DOHH2 (cell line): ENCODE data around the gene EIF2B1.
"Not testable (repeated sequence)": the region's sequence is repeated elsewhere in the genome, so short reads cannot be mapped to it uniquely, and the experiment has no call there.

Source experiments
- H3F3A ChIP-seq: fragments of 200-600 bp; sonication (generic), shearing (Covaris generic); 2 replicates; pipeline ENCODE4 v1.6.0; 2016; ENCODE audit warnings: antibody characterized with exemption, mild to moderate bottlenecking; ENCODE audit not compliant: control insufficient read depth, insufficient read depth
- H3K27ac ChIP-seq: fragments of 200-600 bp; sonication (generic); 2 replicates; pipeline ENCODE4 v1.5.1; 2014; ENCODE audit warnings: low read depth, mild to moderate bottlenecking, low read length, moderate library complexity
- H3K27me3 ChIP-seq: fragments of 200-600 bp; sonication (generic); 2 replicates; pipeline ENCODE4 v1.6.1; 2014; ENCODE audit warnings: mild to moderate bottlenecking, low read length, mixed read lengths; ENCODE audit not compliant: control insufficient read depth
- H3K36me3 ChIP-seq: fragments of 200-600 bp; sonication (generic); 2 replicates; pipeline ENCODE4 v1.6.1; 2014; ENCODE audit warnings: mild to moderate bottlenecking, low read length, moderate library complexity, mixed read lengths; ENCODE audit not compliant: control insufficient read depth
- H3K4me1 ChIP-seq: fragments of 200-600 bp; sonication (generic); 2 replicates; pipeline ENCODE4 v1.6.1; 2014; ENCODE audit warnings: mild to moderate bottlenecking, low read length, mixed read lengths; ENCODE audit not compliant: control insufficient read depth
- H3K4me2 ChIP-seq: fragments of 200-600 bp; sonication (generic); 2 replicates; pipeline ENCODE4 v1.6.0; 2014; ENCODE audit warnings: mild to moderate bottlenecking, low read length, moderate library complexity
- H3K4me3 ChIP-seq: fragments of 200-600 bp; sonication (generic); 2 replicates; pipeline ENCODE4 v1.5.1; 2014; ENCODE audit warnings: mild to moderate bottlenecking, low read length, mixed read lengths
- H3K79me2 ChIP-seq: fragments of 200-600 bp; sonication (generic); 2 replicates; pipeline ENCODE4 v1.6.1; 2014; ENCODE audit warnings: mild to moderate bottlenecking, low read length, mixed read lengths; ENCODE audit not compliant: control insufficient read depth
- H3K9me2 ChIP-seq: fragments of 200-600 bp; sonication (generic); replicated peaks from 2 replicates; pipeline ENCODE4 v1.6.1; 2014; ENCODE audit warnings: mild to moderate bottlenecking, low read length, mixed read lengths; ENCODE audit not compliant: control insufficient read depth
- H3K9me3 ChIP-seq: fragments of 200-600 bp; sonication (generic); 2 replicates; pipeline ENCODE4 v1.6.1; 2014; ENCODE audit warnings: antibody characterized with exemption, low read length, mixed read lengths; ENCODE audit not compliant: control insufficient read depth, insufficient read depth
- H4K20me1 ChIP-seq: fragments of 200-600 bp; sonication (generic); 2 replicates; pipeline ENCODE4 v1.6.0; 2014; ENCODE audit warnings: low read depth, mild to moderate bottlenecking, antibody characterized with exemption, low read length, moderate library complexity; ENCODE audit not compliant: control insufficient read depth, insufficient read depth
- EZH2phosphoT487 ChIP-seq: fragments of 200-600 bp; sonication (generic); IDR thresholded peaks from 2 replicates; pipeline ENCODE4 v1.6.1; 2017; ENCODE audit warnings: borderline replicate concordance, mild to moderate bottlenecking, antibody characterized with exemption, low read length, moderate library complexity, mixed read lengths
- TF ChIP-seq, protein P1 (sequence below): fragments of 200-600 bp; sonication (generic); IDR thresholded peaks from one replicate; pipeline ENCODE4 v1.5.1; 2014; ENCODE audit warnings: antibody characterized with exemption, mild to moderate bottlenecking, low read depth, low read length; ENCODE audit not compliant: poor library complexity, severe bottlenecking

Gene EIF2B1

DNA sequence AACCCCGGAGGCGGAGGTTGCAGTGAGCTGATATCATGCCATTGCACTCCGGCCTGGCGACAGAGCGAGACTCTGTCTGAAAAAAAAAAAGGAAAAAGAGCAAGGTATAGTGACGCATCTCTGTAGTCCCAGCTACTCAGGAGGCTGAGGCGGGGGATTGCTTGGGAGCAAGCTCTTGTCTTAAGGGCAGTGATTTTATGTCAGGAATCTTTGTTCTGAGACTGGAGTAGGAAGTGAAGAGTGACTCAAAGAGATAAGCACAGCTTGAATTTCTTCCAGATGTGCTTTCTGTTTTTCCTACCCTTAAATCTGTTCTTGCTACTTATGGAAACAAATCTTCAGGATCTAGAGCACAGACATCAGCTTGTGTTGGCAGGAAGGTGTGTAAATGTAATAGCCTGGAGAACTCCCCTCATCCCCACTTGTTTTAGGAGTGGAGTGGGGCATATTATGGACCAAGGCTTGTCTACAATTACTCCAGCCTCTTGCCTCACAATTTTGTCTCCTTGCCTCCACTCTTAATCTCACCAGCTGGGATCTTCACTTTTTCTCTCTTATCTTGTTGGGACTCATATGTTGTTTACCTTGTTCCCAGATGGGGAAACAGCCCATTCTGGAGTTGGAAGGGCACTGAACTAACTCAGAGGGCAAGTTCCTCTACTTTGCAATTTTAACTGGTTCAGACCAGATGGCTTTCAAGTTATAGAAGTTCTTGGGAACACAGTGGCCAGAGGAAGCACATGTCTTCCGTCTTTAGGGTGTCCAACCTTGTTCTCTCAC lies 41.6 kb downstream of the EIF2B1 start:
- Histone ChIP-seq H3K4me1 (peaks cover 19% of the 10 kb centered on the region), H3K36me3 (peaks cover 93% of the 10 kb centered on the region), H4K20me1 (peaks cover 4% of the 10 kb centered on the region; the same call in 1 of the 2 replicates), H3K27ac (no peak overlapping the region), H3K27me3 (no peaks in the 10 kb centered on the region), H3K9me3 (no peaks in the 10 kb centered on the region), H3F3A (peaks cover 15% of the 10 kb centered on the region), H3K4me2 (no peak overlapping the region), H3K4me3 (no peak overlapping the region), H3K79me2 (peaks cover 90% of the 10 kb centered on the region), H3K9me2 (no peaks in the 10 kb centered on the region)
- TF ChIP-seq, protein P1, sequence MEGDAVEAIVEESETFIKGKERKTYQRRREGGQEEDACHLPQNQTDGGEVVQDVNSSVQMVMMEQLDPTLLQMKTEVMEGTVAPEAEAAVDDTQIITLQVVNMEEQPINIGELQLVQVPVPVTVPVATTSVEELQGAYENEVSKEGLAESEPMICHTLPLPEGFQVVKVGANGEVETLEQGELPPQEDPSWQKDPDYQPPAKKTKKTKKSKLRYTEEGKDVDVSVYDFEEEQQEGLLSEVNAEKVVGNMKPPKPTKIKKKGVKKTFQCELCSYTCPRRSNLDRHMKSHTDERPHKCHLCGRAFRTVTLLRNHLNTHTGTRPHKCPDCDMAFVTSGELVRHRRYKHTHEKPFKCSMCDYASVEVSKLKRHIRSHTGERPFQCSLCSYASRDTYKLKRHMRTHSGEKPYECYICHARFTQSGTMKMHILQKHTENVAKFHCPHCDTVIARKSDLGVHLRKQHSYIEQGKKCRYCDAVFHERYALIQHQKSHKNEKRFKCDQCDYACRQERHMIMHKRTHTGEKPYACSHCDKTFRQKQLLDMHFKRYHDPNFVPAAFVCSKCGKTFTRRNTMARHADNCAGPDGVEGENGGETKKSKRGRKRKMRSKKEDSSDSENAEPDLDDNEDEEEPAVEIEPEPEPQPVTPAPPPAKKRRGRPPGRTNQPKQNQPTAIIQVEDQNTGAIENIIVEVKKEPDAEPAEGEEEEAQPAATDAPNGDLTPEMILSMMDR: no peak
- TF ChIP-seq EZH2phosphoT487: no peak

DNA sequence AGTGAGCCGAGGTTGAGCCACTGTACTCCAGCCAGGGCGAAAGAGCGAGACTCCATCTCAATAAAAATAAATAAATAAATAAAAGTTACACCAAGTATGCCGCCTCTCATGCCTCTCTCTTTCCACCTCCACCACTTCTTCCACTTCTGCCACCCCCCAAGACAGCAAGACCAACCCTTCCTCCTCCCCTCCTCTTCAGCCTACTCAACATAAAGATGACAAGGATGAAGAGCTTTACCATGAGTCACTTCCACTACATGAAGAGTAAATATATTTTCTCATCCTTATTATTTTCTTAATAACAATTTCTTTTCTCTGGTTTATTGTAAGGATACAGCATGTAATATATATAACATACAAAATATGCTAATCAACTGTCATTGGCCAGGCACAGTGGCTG lies 52.7 kb downstream of the EIF2B1 start:
- H3K79me2 ChIP-seq: peaks cover 36% of the 10 kb centered on the region
- H3K4me1 ChIP-seq: peaks cover 18% of the 10 kb centered on the region
- no peak overlapping the region for H3K4me2 ChIP-seq
- no peak for TF ChIP-seq EZH2phosphoT487
- TF ChIP-seq, protein P1: no peak
- no peaks in the 10 kb centered on the region for H3K9me2 ChIP-seq
- H4K20me1 ChIP-seq: peaks cover 6% of the 10 kb centered on the region
- H3K27me3 ChIP-seq: no peaks in the 10 kb centered on the region
- peaks cover 17% of the 10 kb centered on the region for H3K36me3 ChIP-seq
- H3K27ac ChIP-seq: no peak overlapping the region
- 0 out of 2 replicates have a peak, but pooled peaks cover 3% of the 10 kb centered on the region for H3F3A ChIP-seq
- H3K4me3 ChIP-seq: no peak overlapping the region
- no peaks in the 10 kb centered on the region for H3K9me3 ChIP-seq

GRCh38 chr12:123578829-123579228 lies 54.7 kb downstream of the EIF2B1 start:
- H3K9me3 ChIP-seq, H3K27me3 ChIP-seq, H3K4me3 ChIP-seq, H3K36me3 ChIP-seq, H3K9me2 ChIP-seq, H4K20me1 ChIP-seq, H3K4me2 ChIP-seq, H3F3A ChIP-seq, H3K27ac ChIP-seq: not testable (repeated sequence)
- peaks cover 17% of the 10 kb centered on the region for H3K79me2 ChIP-seq
- peaks cover 12% of the 10 kb centered on the region for H3K4me1 ChIP-seq

DNA sequence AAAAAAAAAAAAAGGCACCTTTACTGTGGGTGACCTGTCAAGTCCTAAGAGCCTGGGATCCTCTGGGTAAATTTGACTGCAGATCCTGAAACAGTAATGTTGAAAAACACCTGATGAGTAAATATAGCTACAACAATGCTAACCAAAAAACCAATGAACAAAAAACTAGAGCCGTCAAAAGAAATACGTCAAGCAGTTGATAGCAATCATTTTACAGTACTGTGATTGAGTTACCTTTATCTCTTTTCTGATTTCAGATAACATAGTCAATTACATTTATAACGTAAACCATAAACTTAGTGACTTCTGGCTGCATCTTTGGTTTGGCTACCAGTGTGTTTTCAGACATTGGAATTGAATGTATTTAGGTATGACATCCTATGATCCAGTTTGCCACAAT lies 55.2 kb downstream of the EIF2B1 start:
- TF ChIP-seq EZH2phosphoT487: no peak
- TF ChIP-seq, protein P1: no peak
- no peak overlapping the region for H3K4me2 ChIP-seq
- H3K36me3 ChIP-seq: no peaks in the 10 kb centered on the region
- H3K4me1 ChIP-seq: peaks cover 12% of the 10 kb centered on the region
- H3K9me2 ChIP-seq: no peaks in the 10 kb centered on the region
- H3F3A ChIP-seq: 0 out of 2 replicates have a peak, but pooled peaks cover 3% of the 10 kb centered on the region
- H4K20me1 ChIP-seq: no peaks in the 10 kb centered on the region
- H3K79me2 ChIP-seq: peaks cover 11% of the 10 kb centered on the region
- no peak overlapping the region for H3K27ac ChIP-seq
- H3K9me3 ChIP-seq: no peaks in the 10 kb centered on the region
- H3K27me3 ChIP-seq: no peaks in the 10 kb centered on the region
- H3K4me3 ChIP-seq: no peak overlapping the region
